ENCODE results near the gene TGDS. TPM values are rescaled to one million over a fixed set of nuclear protein-coding genes. Genes with fewer than 3 reads are reported as not detected.

TGDS gene
- total RNA-seq, 4 donors from 2014 or later: 2.5 to 17.9 (median 9.8) TPM

DNA sequence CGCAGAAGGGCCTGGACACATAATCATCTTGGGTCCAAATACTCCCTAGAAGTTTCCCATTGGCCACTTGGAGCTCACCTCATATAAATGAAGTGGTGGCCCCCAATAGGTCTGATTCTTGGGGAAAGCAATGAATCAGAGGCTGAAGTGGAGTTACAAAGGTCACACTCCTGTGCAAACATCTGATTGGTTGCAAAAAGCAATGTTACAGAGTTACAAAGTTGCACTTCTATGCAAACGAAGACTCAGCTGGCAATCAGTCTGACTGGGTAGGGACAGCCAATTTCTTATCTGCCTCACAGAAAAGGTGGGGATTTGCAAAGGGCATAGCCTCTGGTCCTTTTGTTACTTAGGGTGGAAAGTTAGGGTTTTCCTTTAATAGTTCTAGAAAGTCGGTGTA lies 3.9 kb upstream of the TGDS start:
- H3K27me3 ChIP-seq: no peaks in the 10 kb centered on the region
- no peaks in the 10 kb centered on the region for H3K9me3 ChIP-seq
- H3K4me3 ChIP-seq: no peak overlapping the region
- peaks cover under 1 to 38% (median 9%) of the 10 kb centered on the region in 3 donors for H3K4me1 ChIP-seq
- no peak for DNase-seq
- no peak overlapping the region for H3K27ac ChIP-seq
- TF ChIP-seq, protein P1, sequence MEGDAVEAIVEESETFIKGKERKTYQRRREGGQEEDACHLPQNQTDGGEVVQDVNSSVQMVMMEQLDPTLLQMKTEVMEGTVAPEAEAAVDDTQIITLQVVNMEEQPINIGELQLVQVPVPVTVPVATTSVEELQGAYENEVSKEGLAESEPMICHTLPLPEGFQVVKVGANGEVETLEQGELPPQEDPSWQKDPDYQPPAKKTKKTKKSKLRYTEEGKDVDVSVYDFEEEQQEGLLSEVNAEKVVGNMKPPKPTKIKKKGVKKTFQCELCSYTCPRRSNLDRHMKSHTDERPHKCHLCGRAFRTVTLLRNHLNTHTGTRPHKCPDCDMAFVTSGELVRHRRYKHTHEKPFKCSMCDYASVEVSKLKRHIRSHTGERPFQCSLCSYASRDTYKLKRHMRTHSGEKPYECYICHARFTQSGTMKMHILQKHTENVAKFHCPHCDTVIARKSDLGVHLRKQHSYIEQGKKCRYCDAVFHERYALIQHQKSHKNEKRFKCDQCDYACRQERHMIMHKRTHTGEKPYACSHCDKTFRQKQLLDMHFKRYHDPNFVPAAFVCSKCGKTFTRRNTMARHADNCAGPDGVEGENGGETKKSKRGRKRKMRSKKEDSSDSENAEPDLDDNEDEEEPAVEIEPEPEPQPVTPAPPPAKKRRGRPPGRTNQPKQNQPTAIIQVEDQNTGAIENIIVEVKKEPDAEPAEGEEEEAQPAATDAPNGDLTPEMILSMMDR (IDR thresholded peaks at IDR 0.05): no peak
- TF ChIP-seq POLR2A (IDR thresholded peaks at IDR 0.05): no peak
- 91 to 95% methylated on average over 2 to 3 of the region's 3 CpGs for WGBS, 2 donors
- no peaks in the 10 kb centered on the region for H3K36me3 ChIP-seq
- intact Hi-C loops (cut with DNase I): loop anchor here (5.0 kb wide), 1 partner anchor 48 kb away; no protein-coding TSS in a partner anchor

DNA sequence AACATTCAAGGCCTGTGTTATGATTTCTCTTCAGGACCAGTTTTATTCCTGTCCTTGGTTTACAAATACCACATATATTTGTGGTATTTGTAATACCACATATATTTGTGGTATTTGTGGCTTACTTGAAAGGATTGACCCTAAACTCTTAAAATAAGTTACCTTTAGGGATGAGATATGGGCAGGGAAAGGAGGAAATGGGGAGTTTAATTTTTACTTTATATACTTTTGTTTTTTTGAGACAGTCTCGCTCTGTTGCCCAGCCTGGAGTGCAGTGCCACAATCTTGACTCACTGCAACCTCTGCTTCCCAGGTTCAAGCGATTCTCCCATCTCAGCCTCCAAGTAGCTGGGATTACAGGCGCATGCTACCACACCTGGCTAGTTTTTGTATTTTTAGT lies 2.3 kb upstream of the TGDS start:
- 95 to 97% methylated on average over 3 of the region's 3 CpGs for WGBS, 2 donors
- Histone ChIP-seq H3K9me3 (no peaks in the 10 kb centered on the region), H3K4me1 (peaks cover 9 to 49% (median 22%) of the 10 kb centered on the region in 3 donors), H3K36me3 (no peaks in the 10 kb centered on the region), H3K27me3 (no peaks in the 10 kb centered on the region), H3K27ac (no peak overlapping the region), H3K4me3 (no peak overlapping the region)
- no peak for DNase-seq
- intact Hi-C loops (cut with DNase I): no loop called here
- TF ChIP-seq, protein P1 (IDR thresholded peaks at IDR 0.05): no peak
- TF ChIP-seq POLR2A (IDR thresholded peaks at IDR 0.05): no peak

DNA sequence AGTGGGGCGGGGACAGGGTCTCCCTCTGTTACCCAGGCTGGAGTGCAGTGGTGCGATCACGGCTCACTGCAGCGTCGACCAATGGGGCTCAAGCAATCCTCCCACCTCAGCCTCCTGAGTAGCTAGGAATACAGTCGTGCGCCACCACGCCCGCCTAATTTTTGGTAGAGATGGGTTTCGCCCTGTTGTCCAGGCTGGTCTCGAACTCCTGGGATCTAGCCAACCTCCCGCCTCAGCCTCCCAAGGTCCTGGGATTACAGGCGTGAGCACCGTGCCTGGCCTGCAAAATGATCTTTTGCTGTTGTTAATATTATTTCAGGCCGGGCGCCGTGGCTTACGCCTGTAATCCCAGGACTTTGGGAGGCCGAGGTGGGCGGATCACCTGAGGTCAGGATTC lies 621 bp upstream of the TGDS start:
- Histone ChIP-seq H3K27ac (peak overlapping the region in 3 of 4 donors; percentile 79 to 90 (median 89)), H3K4me3 (peak overlapping the region; percentile 74 to 93 (median 88)), H3K4me1 (peaks cover 9 to 36% (median 22%) of the 10 kb centered on the region in 3 donors), H3K27me3 (no peaks in the 10 kb centered on the region), H3K36me3 (peaks cover 0 to 16% (median 6%) of the 10 kb centered on the region in 3 donors), H3K9me3 (no peaks in the 10 kb centered on the region)
- no peak for DNase-seq
- intact Hi-C loops (cut with DNase I): no loop called here
- WGBS, 2 donors: 60 to 82% methylated on average over 5 to 10 of the region's 20 CpGs
- TF ChIP-seq, protein P1 (IDR thresholded peaks at IDR 0.05): no peak
- no peak for TF ChIP-seq POLR2A (IDR thresholded peaks at IDR 0.05)

DNA sequence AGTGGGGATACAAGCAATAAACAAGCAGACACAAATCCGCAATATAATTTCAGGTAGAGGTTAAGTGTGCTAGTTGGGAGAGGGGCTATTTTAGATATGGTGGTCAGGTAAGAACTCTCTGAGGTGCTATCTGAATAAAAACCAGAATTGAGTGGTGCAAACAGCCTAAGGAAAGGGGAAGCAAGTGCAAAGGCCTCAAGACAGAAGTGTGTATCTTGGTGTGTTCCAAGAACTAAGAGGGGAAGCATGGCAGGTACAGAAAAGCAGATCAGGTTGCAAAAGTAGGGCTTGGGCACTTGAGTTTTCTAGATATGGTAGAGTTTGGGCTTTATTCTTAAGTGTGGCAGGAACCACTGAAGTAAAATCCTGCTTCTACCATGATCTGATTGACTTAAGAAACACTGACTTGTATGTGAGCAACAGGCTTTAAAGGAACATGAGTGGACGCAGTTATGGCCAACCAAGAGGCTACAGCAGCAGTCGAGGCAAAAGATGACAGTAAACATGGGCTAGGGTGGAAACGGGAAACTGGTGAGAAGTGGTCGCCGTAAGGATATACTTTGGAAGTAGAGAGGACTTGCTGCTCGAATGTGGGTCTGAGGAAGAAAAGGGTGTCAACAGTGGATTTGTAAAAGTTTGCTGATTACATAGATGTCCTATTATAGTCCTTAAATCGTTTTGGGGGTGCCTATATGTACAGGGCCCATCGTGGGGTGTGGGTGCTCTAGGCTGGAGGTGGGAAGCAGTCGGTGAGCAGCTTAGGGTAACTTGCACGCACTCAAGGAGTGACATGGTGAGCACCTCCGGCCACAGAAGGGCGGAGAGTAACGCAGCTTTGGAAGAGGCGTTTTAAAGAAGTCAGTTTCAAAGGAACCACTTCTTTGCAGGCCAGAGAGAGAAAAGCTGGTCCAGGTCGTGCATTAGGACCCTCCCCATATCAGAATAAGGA lies 677 bp downstream of the TGDS start:
- Histone ChIP-seq H3K36me3 (peaks cover 0 to 29% (median 6%) of the 10 kb centered on the region in 3 donors), H3K4me3 (peak overlapping the region; percentile 74 to 93 (median 88)), H3K27ac (peak overlapping the region; percentile 79 to 90 (median 88)), H3K4me1 (peaks cover 9 to 34% (median 20%) of the 10 kb centered on the region in 3 donors), H3K9me3 (no peaks in the 10 kb centered on the region), H3K27me3 (no peaks in the 10 kb centered on the region)
- DNase-seq: no peak
- intact Hi-C loops (cut with DNase I): no loop called here
- TF ChIP-seq POLR2A (IDR thresholded peaks at IDR 0.05): no peak
- TF ChIP-seq, protein P1 (IDR thresholded peaks at IDR 0.05): no peak
- WGBS, 2 donors: 5 to 6% methylated on average over 12 to 16 of the region's 16 CpGs

DNA sequence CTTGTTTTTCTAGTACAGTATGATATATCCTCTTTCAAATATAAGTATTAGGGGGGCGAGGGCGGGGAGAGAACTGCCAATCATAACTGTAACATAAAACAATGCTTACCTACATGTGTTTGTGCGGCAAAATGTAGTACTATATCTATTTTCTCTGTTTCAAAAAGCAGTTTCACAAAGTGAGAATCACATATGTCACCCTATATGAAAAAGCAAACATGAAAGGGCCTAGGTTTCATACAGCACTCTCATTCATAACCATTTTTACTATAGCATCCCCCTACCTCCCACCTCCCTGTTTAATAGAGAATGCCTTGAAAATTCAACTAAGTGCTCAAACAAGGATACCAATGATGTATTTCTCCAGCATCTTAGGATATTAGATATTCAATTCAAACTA lies 5.2 kb downstream of the TGDS start:
- DNase-seq: no peak
- peaks cover 9 to 29% (median 20%) of the 10 kb centered on the region in 3 donors for H3K4me1 ChIP-seq
- peaks cover 0 to 65% (median 6%) of the 10 kb centered on the region in 3 donors for H3K36me3 ChIP-seq
- H3K9me3 ChIP-seq: no peaks in the 10 kb centered on the region
- TF ChIP-seq POLR2A (IDR thresholded peaks at IDR 0.05): no peak
- TF ChIP-seq, protein P1 (IDR thresholded peaks at IDR 0.05): no peak
- 87 to 94% methylated on average over 3 of the region's 3 CpGs for WGBS, 2 donors
- H3K4me3 ChIP-seq: no peak overlapping the region
- intact Hi-C loops (cut with DNase I): no loop called here
- no peaks in the 10 kb centered on the region for H3K27me3 ChIP-seq
- H3K27ac ChIP-seq: no peak overlapping the region

Measured in esophagus squamous epithelium (tissue), 5 donors.